B cell (primary cell): ENCODE results near the gene LPO. TPM values are rescaled to one million over a fixed set of nuclear protein-coding genes. Genes with fewer than 3 reads are reported as not detected.

ENCODE experiments used
- ATAC-seq: fragments of 200-7000 bp; cut with Tn5 transposase; one replicate; pipeline ENCODE4 v1.10.0; 2021; ENCODE audit warnings: low read depth, mild to moderate bottlenecking, moderate number of reproducible peaks, moderate library complexity
- CTCF ChIA-PET: fragments of 350-600 bp; sonication (Branson Sonifier 250); formaldehyde crosslinking; loops from one replicate; lab custom pipeline; 2021; ENCODE audit warnings: antibody characterized with exemption, inconsistent platforms; lab: Charles Lee
- POLR2A ChIA-PET: fragments of 350-600 bp; sonication (Branson Sonifier 250); formaldehyde crosslinking; loops from one replicate; lab custom pipeline; 2021; ENCODE audit warnings: antibody characterized with exemption; lab: Charles Lee
- DNase-seq: peaks from one replicate; pipeline ENCODE4 v3.0.0; 2013
- H2AFZ ChIP-seq: 2 replicates; pipeline ENCODE4 v1.6.1; 2012; ENCODE audit warnings: mild to moderate bottlenecking, low read depth, low read length; ENCODE audit not compliant: insufficient read depth, poor library complexity, severe bottlenecking
- H3K27ac ChIP-seq, 2 donors: 1 replicate in 1 of 2; 2 replicates in 1 of 2; pipeline ENCODE4 v1.5.1; 2012 to 2013; ENCODE audit warnings: low read length in 2 of 2, mild to moderate bottlenecking in 2 of 2, moderate library complexity in 1 of 2
- H3K27me3 ChIP-seq, 4 experiments: fragments of 200-600 bp in 1 of 4; sonication (generic) in 1 of 4; replicated peaks in 1 of 4; 1 replicate in 2 of 4; 2 replicates in 2 of 4; pipeline versions ENCODE4 v1.6.1 to v1.7.0; 2013 to 2016; ENCODE audit warnings: low read length in 3 of 4, mild to moderate bottlenecking in 2 of 4, mixed read lengths in 1 of 4, moderate library complexity in 1 of 4; ENCODE audit not compliant: insufficient read depth in 4 of 4, control insufficient read depth in 3 of 4; ENCODE audit errors: control extremely low read depth in 1 of 4
- H3K36me3 ChIP-seq, 2 experiments: replicated peaks in 1 of 2; 1 replicate in 1 of 2; 2 replicates in 1 of 2; pipeline versions ENCODE4 v1.6.1 to v1.7.1; 2013; ENCODE audit warnings: low read length in 1 of 2; ENCODE audit not compliant: insufficient read depth in 2 of 2, control insufficient read depth in 1 of 2; ENCODE audit errors: control extremely low read depth in 1 of 2, extremely low read depth in 1 of 2
- H3K4me1 ChIP-seq, 2 donors: fragments of 200-600 bp in 1 of 2; sonication (generic) in 1 of 2; 1 replicate in 1 of 2; 2 replicates in 1 of 2; pipeline versions ENCODE4 v1.5.1 to v1.6.1; 2013 to 2017; ENCODE audit warnings: low read length in 2 of 2; ENCODE audit not compliant: control insufficient read depth in 2 of 2, insufficient read depth in 2 of 2
- H3K4me2 ChIP-seq: replicated peaks from 2 replicates; pipeline ENCODE3; 2012; ENCODE audit warnings: mild to moderate bottlenecking, low read depth, low read length; ENCODE audit not compliant: poor library complexity, severe bottlenecking
- H3K4me3 ChIP-seq, 5 experiments: fragments of 200-600 bp in 1 of 5; sonication (generic) in 1 of 5; 1 replicate in 3 of 5; 2 replicates in 2 of 5; pipeline versions ENCODE4 v1.5.1 to v1.7.0; 2011 to 2016; ENCODE audit warnings: low read length in 4 of 5, mild to moderate bottlenecking in 4 of 5, low read depth in 2 of 5, control low read depth in 1 of 5, moderate library complexity in 1 of 5; ENCODE audit not compliant: insufficient read depth in 1 of 5; ENCODE audit errors: control extremely low read depth in 1 of 5, extremely low read depth in 1 of 5
- H3K79me2 ChIP-seq: fragments of 200-600 bp; sonication (generic); one replicate; pipeline ENCODE4 v1.6.0; 2016; ENCODE audit warnings: low read length; ENCODE audit not compliant: control insufficient read depth, insufficient read depth
- H3K9ac ChIP-seq: fragments of 200-600 bp; sonication (generic); 2 replicates; pipeline ENCODE4 v1.6.1; 2017; ENCODE audit warnings: mild to moderate bottlenecking, low read length, moderate library complexity
- H3K9me3 ChIP-seq, 3 donors: one replicate each; pipeline versions ENCODE4 v1.6.1 to v1.7.1; 2013; ENCODE audit warnings: low read length in 2 of 3; ENCODE audit not compliant: control insufficient read depth in 2 of 3, insufficient read depth in 1 of 3; ENCODE audit errors: control extremely low read depth in 1 of 3
- H4K20me1 ChIP-seq: 2 replicates; pipeline ENCODE4 v1.6.0; 2012; ENCODE audit warnings: mild to moderate bottlenecking, low read length; ENCODE audit not compliant: insufficient read depth, control insufficient read depth, poor library complexity, severe bottlenecking
- H3K27ac Mint-ChIP-seq: one replicate; pipeline ENCODE4 v1.8.0; 2021; ENCODE audit warnings: mixed read lengths
- H3K27me3 Mint-ChIP-seq: one replicate; pipeline ENCODE4 v1.8.0; 2021; ENCODE audit warnings: mixed read lengths
- H3K4me1 Mint-ChIP-seq: one replicate; pipeline ENCODE4 v1.8.0; 2021; ENCODE audit warnings: mixed read lengths
- H3K4me3 Mint-ChIP-seq: one replicate; pipeline ENCODE4 v1.8.0; 2021; ENCODE audit warnings: mixed read lengths
- H3K9me3 Mint-ChIP-seq: one replicate; pipeline ENCODE4 v1.8.0; 2022; ENCODE audit warnings: mixed read lengths; ENCODE audit not compliant: insufficient read depth
- EZH2 ChIP-seq: IDR thresholded peaks from 2 replicates; pipeline ENCODE4 v1.6.1; 2012; ENCODE audit warnings: borderline replicate concordance, low read depth, mild to moderate bottlenecking, moderate library complexity, low read length; ENCODE audit not compliant: insufficient read depth, poor library complexity, severe bottlenecking
- WGBS: methylation state at CpG from one replicate; pipeline ENCODE4 v1.1.5; 2013; ENCODE audit warnings: missing lambda C conversion rate; ENCODE audit not compliant: insufficient coverage; 5-methylcytosine and 5-hydroxymethylcytosine counted together
- intact Hi-C: fragments of 100-400 bp; cut with micrococcal nuclease; formaldehyde crosslinking; loops from one replicate; pipeline ENCODE4 v1.10.0; 2022
- polyA plus RNA-seq: library from polyadenylated mRNA; depleted of rRNA; stranded (reverse); fragments of >200 nt; gene quantifications from 2 replicates; pipeline ENCODE4 v1.2.3, GENCODE V29; 2012
- total RNA-seq, 2 donors: library from RNA; stranded (reverse); fragments of 120-200 nt in 1 of 2; gene quantifications; 1 replicate in 1 of 2; 2 replicates in 1 of 2; pipeline versions ENCODE4 v1.2.3 to v1.2.4, GENCODE V29; 2013 to 2022
- TF ChIP-seq, protein P1 (sequence below): fragments of 200-600 bp; IDR thresholded peaks from one replicate; pipeline ENCODE4 v1.8.0; 2022; ENCODE audit warnings: antibody characterized with exemption, mild to moderate bottlenecking

Gene LPO
- total and polyA plus RNA-seq, 2 donors (not counting 1 experiment from before 2014, with no cell fraction given) = not detected

DNA sequence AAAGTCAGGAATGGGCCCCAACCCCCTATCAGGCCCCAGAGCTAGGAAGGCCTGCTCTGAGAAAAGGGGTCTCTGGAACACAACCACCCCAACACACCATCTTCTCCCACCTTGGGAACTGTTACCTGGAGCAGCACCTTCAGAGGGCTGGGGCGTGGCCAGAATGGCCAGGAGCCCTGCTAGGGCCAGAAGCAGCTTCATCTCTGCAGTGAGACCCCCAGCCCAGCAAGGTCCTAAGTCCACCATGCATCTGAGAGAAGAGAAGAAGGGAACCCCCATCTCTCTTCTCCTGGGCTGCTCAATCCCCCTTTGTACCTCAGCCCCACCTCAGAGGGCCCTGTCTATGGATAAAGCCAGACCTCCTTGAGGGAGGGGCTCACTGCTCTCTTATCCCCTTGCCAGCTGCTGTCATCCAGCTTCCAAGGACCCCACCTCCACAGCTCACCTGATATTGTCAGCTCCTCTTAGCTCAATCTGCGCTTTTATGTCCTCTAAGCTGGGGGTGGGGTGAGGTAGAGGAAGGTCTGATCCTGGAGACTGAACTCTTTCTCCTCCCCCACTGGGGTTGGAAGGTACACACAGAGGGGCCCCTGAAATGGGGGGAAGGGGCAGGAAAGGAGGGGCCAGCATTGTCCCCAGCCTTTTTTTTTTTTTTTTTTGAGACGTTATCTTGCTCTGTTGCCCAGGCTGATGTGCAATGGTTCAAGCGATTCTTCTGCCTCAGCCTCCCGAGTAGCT is 42.3 kb downstream of the LPO start, which contains the start of gene MPO:
Gene MPO, minus strand, starts transcription at position 456 of the 738 bp plus-strand sequence. Its CDS starts 177 bp downstream, at position 279.
- Histone ChIP-seq H3K4me2 (no peak within 1 kb of the TSS), H3K4me3 (no peak within 1 kb of the TSS), H3K36me3 (no peaks in the 10 kb centered on the region), H3K4me1 (peaks cover 0 to 3% of the 10 kb centered on the region in 2 donors), H3K27me3 (peaks cover 0 to 20% (median 0%) of the 10 kb centered on the region in 4 experiments), H3K79me2 (no peaks in the 10 kb centered on the region), H2AFZ (no peak within 1 kb of the TSS), H3K27ac (no peak within 1 kb of the TSS), H3K9me3 (no peaks in the 10 kb centered on the region), H3K9ac (no peak within 1 kb of the TSS), H4K20me1 (no peaks in the 10 kb centered on the region)
- Mint-ChIP-seq H3K27me3 (peaks cover 29% of the 10 kb centered on the region), H3K4me3 (no peak within 1 kb of the TSS), H3K9me3 (no peaks in the 10 kb centered on the region), H3K4me1 (no peaks in the 10 kb centered on the region), H3K27ac (no peak within 1 kb of the TSS)
- ChIA-PET CTCF (interaction anchor here (0.7 to 1.8 kb wide), 3 partner anchors 24 to 169 kb away, joined by 3 to 7 read pairs (median 3); no protein-coding TSS in a partner anchor), POLR2A (no interaction called here)
- no CpG with 5 or more reads among the region's 5 CpGs for WGBS
- ATAC-seq (no peak), DNase-seq (no peak)
- TF ChIP-seq, protein P1, sequence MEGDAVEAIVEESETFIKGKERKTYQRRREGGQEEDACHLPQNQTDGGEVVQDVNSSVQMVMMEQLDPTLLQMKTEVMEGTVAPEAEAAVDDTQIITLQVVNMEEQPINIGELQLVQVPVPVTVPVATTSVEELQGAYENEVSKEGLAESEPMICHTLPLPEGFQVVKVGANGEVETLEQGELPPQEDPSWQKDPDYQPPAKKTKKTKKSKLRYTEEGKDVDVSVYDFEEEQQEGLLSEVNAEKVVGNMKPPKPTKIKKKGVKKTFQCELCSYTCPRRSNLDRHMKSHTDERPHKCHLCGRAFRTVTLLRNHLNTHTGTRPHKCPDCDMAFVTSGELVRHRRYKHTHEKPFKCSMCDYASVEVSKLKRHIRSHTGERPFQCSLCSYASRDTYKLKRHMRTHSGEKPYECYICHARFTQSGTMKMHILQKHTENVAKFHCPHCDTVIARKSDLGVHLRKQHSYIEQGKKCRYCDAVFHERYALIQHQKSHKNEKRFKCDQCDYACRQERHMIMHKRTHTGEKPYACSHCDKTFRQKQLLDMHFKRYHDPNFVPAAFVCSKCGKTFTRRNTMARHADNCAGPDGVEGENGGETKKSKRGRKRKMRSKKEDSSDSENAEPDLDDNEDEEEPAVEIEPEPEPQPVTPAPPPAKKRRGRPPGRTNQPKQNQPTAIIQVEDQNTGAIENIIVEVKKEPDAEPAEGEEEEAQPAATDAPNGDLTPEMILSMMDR = no peak
- no peak for TF ChIP-seq EZH2
- intact Hi-C loops = no loop called here

DNA sequence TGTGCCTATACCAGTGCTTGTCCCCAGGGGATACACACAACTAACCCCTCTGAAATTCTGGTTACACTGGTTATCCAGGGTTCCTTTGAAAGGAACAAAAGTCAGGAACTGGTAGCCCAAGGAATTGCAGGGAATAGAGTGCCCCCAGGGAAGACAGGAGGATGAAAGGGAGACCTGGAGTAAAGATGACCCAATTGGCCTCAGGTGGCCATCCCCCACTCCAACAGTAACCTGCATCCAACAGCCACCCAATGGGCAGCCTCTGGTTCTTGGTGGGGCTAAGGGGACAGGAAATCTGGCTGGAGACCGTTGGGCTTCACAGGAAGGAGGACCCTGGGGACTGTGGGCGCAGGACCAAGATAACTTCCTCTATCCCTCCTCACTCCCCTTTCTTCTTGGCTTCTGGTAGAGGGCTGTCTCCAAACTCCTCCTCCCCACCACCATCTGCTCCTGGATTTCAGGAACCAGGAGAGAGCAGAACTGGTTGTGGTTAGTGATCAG is 43.2 kb downstream of the LPO start:
- Mint-ChIP-seq H3K9me3 (no peaks in the 10 kb centered on the region), H3K4me1 (no peaks in the 10 kb centered on the region), H3K4me3 (no peak overlapping the region), H3K27ac (no peak overlapping the region), H3K27me3 (peaks cover 29% of the 10 kb centered on the region)
- no peak overlapping the region for H3K4me2 ChIP-seq
- no peaks in the 10 kb centered on the region for H3K36me3 ChIP-seq
- H3K4me3 ChIP-seq = no peak overlapping the region
- no peak overlapping the region for H3K9ac ChIP-seq
- POLR2A ChIA-PET = no interaction called here
- no peak for ATAC-seq
- peaks cover 0 to 3% of the 10 kb centered on the region in 2 donors for H3K4me1 ChIP-seq
- H3K27ac ChIP-seq = no peak overlapping the region
- H3K9me3 ChIP-seq = no peaks in the 10 kb centered on the region
- H2AFZ ChIP-seq = no peak overlapping the region
- CTCF ChIA-PET = interaction anchor here (1.8 kb wide), 1 partner anchor 23 kb away, joined by 7 read pairs; no protein-coding TSS in a partner anchor
- no CpG with 5 or more reads among the region's 2 CpGs for WGBS
- H3K27me3 ChIP-seq = peaks cover 0 to 20% (median 0%) of the 10 kb centered on the region in 4 experiments
- DNase-seq = no peak
- no peaks in the 10 kb centered on the region for H3K79me2 ChIP-seq
- TF ChIP-seq, protein P1 = no peak
- no peak for TF ChIP-seq EZH2
- intact Hi-C loops = no loop called here
- H4K20me1 ChIP-seq = no peaks in the 10 kb centered on the region
